IMR-90 (cell line): ENCODE results near the gene ARL4C. TPM values are rescaled to one million over a fixed set of nuclear protein-coding genes. Genes with fewer than 3 reads are reported as not detected.

Experiments
- ATAC-seq: fragments of 200-7000 bp; cut with Tn5 transposase; 2 replicates; pipeline ENCODE4 v1.9.1; 2020; ENCODE audit warnings: low read depth, mild to moderate bottlenecking, moderate library complexity
- BruUV-seq: library from RNA; stranded (reverse); fragments of 400-500 nt; replicated peaks from 2 replicates; lab custom pipeline; 2021; lab: Mats Ljungman, UMichigan
- CTCF ChIA-PET: fragments of 300-600 bp; formaldehyde crosslinking; extraction: SDS; loops from one replicate; lab custom pipeline; 2021; ENCODE audit warnings: antibody characterized with exemption; lab: Yijun Ruan, JAX
- POLR2A ChIA-PET: fragments of 300-600 bp; sonication (Branson Sonifier 250); formaldehyde crosslinking; loops from one replicate; lab custom pipeline; 2022; ENCODE audit warnings: antibody characterized with exemption; ENCODE audit not compliant: unreplicated experiment; lab: Charles Lee
- DNase-seq: peaks from one replicate; pipeline ENCODE4 v3.0.0; 2013
- H2AFZ ChIP-seq: replicated peaks from 2 replicates; pipeline ENCODE3; 2013; ENCODE audit warnings: low read length, mild to moderate bottlenecking; ENCODE audit not compliant: poor library complexity
- H2AK5ac ChIP-seq: 2 replicates; pipeline ENCODE4 v1.6.1; 2013; ENCODE audit warnings: low read depth, low read length, inconsistent platforms
- H2AK9ac ChIP-seq: replicated peaks from 2 replicates; pipeline ENCODE3; 2013; ENCODE audit warnings: mild to moderate bottlenecking, low read depth, low read length, moderate library complexity; ENCODE audit not compliant: poor library complexity
- H2BK120ac ChIP-seq: 2 replicates; pipeline ENCODE4 v1.6.1; 2013; ENCODE audit warnings: low read depth, low read length, inconsistent platforms
- H2BK15ac ChIP-seq: 3 replicates; pipeline ENCODE4 v1.6.1; 2013; ENCODE audit warnings: low read depth, low read length, inconsistent platforms
- H2BK20ac ChIP-seq: 2 replicates; pipeline ENCODE4 v1.6.1; 2013; ENCODE audit warnings: low read depth, mild to moderate bottlenecking, inconsistent platforms, low read length, moderate library complexity
- H2BK5ac ChIP-seq: 2 replicates; pipeline ENCODE4 v1.6.1; 2013; ENCODE audit warnings: mild to moderate bottlenecking, low read depth, low read length, inconsistent platforms; ENCODE audit not compliant: poor library complexity, severe bottlenecking
- H3K14ac ChIP-seq: replicated peaks from 2 replicates; pipeline ENCODE4 v1.6.1; 2013; ENCODE audit warnings: low read depth, low read length, inconsistent platforms
- H3K18ac ChIP-seq: 2 replicates; pipeline ENCODE4 v1.6.1; 2013; ENCODE audit warnings: low read depth, low read length, control low read depth
- H3K23ac ChIP-seq: 2 replicates; pipeline ENCODE4 v1.6.1; 2013; ENCODE audit warnings: low read depth, low read length, inconsistent platforms
- H3K27ac ChIP-seq: 2 replicates; pipeline ENCODE4 v1.5.1; 2013; ENCODE audit warnings: mild to moderate bottlenecking, control low read depth, low read length; ENCODE audit not compliant: insufficient read depth
- H3K27me3 ChIP-seq: 2 replicates; pipeline ENCODE4 v1.6.1; 2013; ENCODE audit warnings: low read length; ENCODE audit not compliant: control insufficient read depth, insufficient read depth
- H3K36me3 ChIP-seq: 2 replicates; pipeline ENCODE4 v1.6.1; 2013; ENCODE audit warnings: low read length, mixed read lengths; ENCODE audit not compliant: control insufficient read depth, insufficient read depth
- H3K4ac ChIP-seq: 2 replicates; pipeline ENCODE4 v1.6.1; 2013; ENCODE audit warnings: low read depth, low read length, inconsistent platforms
- H3K4me1 ChIP-seq: 2 replicates; pipeline ENCODE4 v1.6.1; 2013; ENCODE audit warnings: low read length, mixed read lengths; ENCODE audit not compliant: control insufficient read depth, insufficient read depth
- H3K4me2 ChIP-seq: 2 replicates; pipeline ENCODE4 v1.6.1; 2013; ENCODE audit warnings: low read depth, mild to moderate bottlenecking, control low read depth, low read length, moderate library complexity
- H3K4me3 ChIP-seq: 2 replicates; pipeline ENCODE4 v1.5.1; 2013; ENCODE audit warnings: low read depth, mild to moderate bottlenecking, control low read depth, low read length, moderate library complexity; ENCODE audit not compliant: insufficient read depth
- H3K56ac ChIP-seq: 2 replicates; pipeline ENCODE4 v1.6.1; 2013; ENCODE audit warnings: low read length, inconsistent platforms; ENCODE audit not compliant: insufficient read depth; ENCODE audit errors: extremely low read depth
- H3K79me1 ChIP-seq, 2 experiments: 2 replicates each; pipeline ENCODE4 v1.6.1; 2013; ENCODE audit warnings: low read length in 2 of 2, inconsistent platforms in 1 of 2, low read depth in 1 of 2
- H3K9ac ChIP-seq: 2 replicates; pipeline ENCODE4 v1.6.1; 2013; ENCODE audit warnings: low read depth, low read length, control low read depth
- H3K9me1 ChIP-seq: 2 replicates; pipeline ENCODE4 v1.6.1; 2013; ENCODE audit warnings: low read length, inconsistent platforms; ENCODE audit not compliant: insufficient read depth
- H3K9me3 ChIP-seq: 2 replicates; pipeline ENCODE4 v1.6.1; 2013; ENCODE audit warnings: low read length; ENCODE audit not compliant: control insufficient read depth, insufficient read depth
- H4K20me1 ChIP-seq: 2 replicates; pipeline ENCODE4 v1.6.1; 2013; ENCODE audit warnings: low read length, inconsistent platforms; ENCODE audit not compliant: insufficient read depth
- H4K5ac ChIP-seq: 2 replicates; pipeline ENCODE4 v1.6.1; 2013; ENCODE audit warnings: mild to moderate bottlenecking, low read depth, low read length, control low read depth
- H4K8ac ChIP-seq, 2 experiments: 2 replicates each; pipeline ENCODE4 v1.6.1; 2013; ENCODE audit warnings: low read depth in 2 of 2, low read length in 2 of 2, control low read depth in 1 of 2, inconsistent platforms in 1 of 2
- H4K91ac ChIP-seq: 2 replicates; pipeline ENCODE4 v1.6.1; 2013; ENCODE audit warnings: low read depth, low read length, inconsistent platforms; ENCODE audit not compliant: insufficient read depth
- CEBPB ChIP-seq: IDR thresholded peaks from 2 replicates; pipeline ENCODE4 v1.6.1; 2012; ENCODE audit warnings: low read depth, low read length, improper control_type of control experiment
- SMC3 ChIP-seq: fragments of 150-350 bp; IDR thresholded peaks from 2 replicates; pipeline ENCODE4 v1.6.1; 2016; ENCODE audit warnings: low read depth, mild to moderate bottlenecking, antibody characterized with exemption, low read length, moderate library complexity
- WGBS, 2 experiments: methylation state at CpG; one replicate each; pipeline versions ENCODE4 v1.1.5 to v1.1.7; 2013; ENCODE audit warnings: missing lambda C conversion rate in 2 of 2; ENCODE audit not compliant: insufficient read length in 1 of 2; ENCODE audit errors: extremely low coverage in 2 of 2; 5-methylcytosine and 5-hydroxymethylcytosine counted together
- dilution Hi-C: fragments of 300-500 bp; cut with HindIII; formaldehyde crosslinking; loops from one replicate; pipeline ENCODE4 v1.14.3; 2018; ENCODE audit warnings: low sequenced_read_pairs; ENCODE audit not compliant: unreplicated experiment
- in situ Hi-C: fragments of 300-500 bp; cut with MboI; formaldehyde crosslinking; loops from 3 replicates; pipeline ENCODE4 v1.14.3; 2019; ENCODE audit warnings: low sequenced_read_pairs, inconsistent platforms, mixed read lengths
- intact Hi-C: fragments of 100-400 bp; cut with micrococcal nuclease; formaldehyde crosslinking; loops from 2 replicates; pipeline ENCODE4 v1.10.0; 2022
- polyA plus RNA-seq, 3 experiments: library from polyadenylated mRNA; depleted of rRNA; stranded (reverse); fragments of >200 nt; gene quantifications; 2 replicates each; pipeline ENCODE4 v1.2.3, GENCODE V29; 2012; ENCODE audit warnings: low replicate concordance in 1 of 3
- total RNA-seq: library from RNA; depleted of rRNA; stranded (reverse); fragments of >200 nt; gene quantifications from 2 replicates; pipeline ENCODE4 v1.2.3, GENCODE V29; 2012

Gene ARL4C
- total and polyA plus RNA-seq, 2 of the 4 experiments (the other 2 are of a cell fraction): 7.7 to 8.2 TPM

GRCh38 chr2:234462218-234462992 is 34.5 kb downstream of the ARL4C start:
- no peak for ATAC-seq
- WGBS, 2 experiments: 92% methylated on average over 5 of the region's 10 CpGs; no CpG with 5 or more reads in 1 of the 2 experiments
- H3K9ac ChIP-seq: no peak overlapping the region

More at GRCh38 chr2:234462218-234462992, 34.5 kb downstream of the ARL4C start:
- Histone ChIP-seq H3K79me1 (no peaks in the 10 kb centered on the region), H2BK15ac (no peak overlapping the region), H2AK9ac (no peak overlapping the region), H3K23ac (no peak overlapping the region), H2BK120ac (no peak overlapping the region), H3K56ac (no peak overlapping the region), H3K18ac (no peak overlapping the region), H3K4me1 (0 out of 2 replicates have a peak, but pooled peaks cover 3% of the 10 kb centered on the region), H4K20me1 (no peaks in the 10 kb centered on the region), H4K91ac (no peak overlapping the region), H2AFZ (no peak overlapping the region), H2AK5ac (no peak overlapping the region), H3K4ac (no peak overlapping the region), H3K27ac (no peak overlapping the region), H4K8ac (no peak overlapping the region), H2BK20ac (no peak overlapping the region), H4K5ac (no peak overlapping the region), H3K27me3 (no peaks in the 10 kb centered on the region), H3K36me3 (no peaks in the 10 kb centered on the region), H3K9me1 (no peaks in the 10 kb centered on the region), H3K14ac (no peak overlapping the region), H2BK5ac (no peak overlapping the region), H3K4me3 (no peak overlapping the region), H3K4me2 (no peak overlapping the region), H3K9me3 (peaks cover 13% of the 10 kb centered on the region)
- dilution Hi-C loops (no loop called here), intact Hi-C loops (no loop called here), in situ Hi-C loops (no loop called here)
- no TSS peak for BruUV-seq
- POLR2A ChIA-PET: no interaction called here
- CTCF ChIA-PET: no interaction called here
- no peak for TF ChIP-seq SMC3
- TF ChIP-seq CEBPB: 0 out of 2 replicates have a peak, but pooled peaks have one; percentile 17
- DNase-seq: no peak
